Right ventricle myocardium inferior (tissue), 1 donor: Measurements from ENCODE around the gene HOXA7. TPM values are rescaled to one million over a fixed set of nuclear protein-coding genes. Genes with fewer than 3 reads are reported as not detected.
A peak's percentile ranks its signal among the peaks of the same experiment; 100 is the strongest.

Source experiments
- ATAC-seq: fragments of 200-7000 bp; cut with Tn5 transposase; one replicate; pipeline ENCODE4 v1.9.1; 2020; ENCODE audit warnings: mild to moderate bottlenecking, moderate library complexity
- DNase-seq: peaks from one replicate; pipeline ENCODE4 v3.0.0; 2021; ENCODE audit errors: missing footprints
- intact Hi-C: fragments of 100-400 bp; cut with DNase I; formaldehyde crosslinking; loops from one replicate; pipeline ENCODE4 v1.11.0; 2022
- long read RNA-seq: library from polyadenylated mRNA; unstranded; transcript quantifications from one replicate; pipeline ENCODE4 v2.0.0, GENCODE V29; 2021
- total RNA-seq: library from RNA; stranded (reverse); fragmentation: NEBNext Ultra II Directional; extraction: Animal tissue kit (Norgen Biotek cat#: 25700); gene quantifications from one replicate; pipeline ENCODE4 v1.2.1, GENCODE V29; 2021
- donor health status: DM: no; HTN: yes; CAD: no; lungs with severe emphysema.

The HOXA7 gene
- total RNA-seq: not detected
- long read RNA-seq: 0 reads

DNA sequence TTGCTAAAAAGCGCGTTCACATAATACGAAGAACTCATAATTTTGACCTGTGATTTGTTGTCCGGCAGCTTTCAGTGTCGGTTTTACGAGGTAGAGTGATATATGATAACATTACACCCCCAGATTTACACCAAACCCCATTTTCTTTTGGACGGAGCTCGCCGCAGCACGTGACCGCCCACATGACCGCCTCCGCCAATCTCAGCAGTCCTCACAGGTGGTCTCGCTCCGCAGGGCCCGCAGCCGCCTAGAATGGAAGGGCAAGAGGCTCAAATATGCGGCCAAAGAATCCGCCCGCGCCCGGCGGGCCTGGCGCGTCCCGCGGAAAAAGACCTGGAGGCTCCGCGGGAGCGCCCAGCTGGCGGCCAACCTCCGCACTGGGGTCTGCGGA lies at the start of gene HOXA7:
TSS of gene HOXA7 (minus strand) at position 168 of the 391 bp plus-strand sequence. CDS start at position 38, 130 bp downstream.
- DNase-seq: no peak
- ATAC-seq: no peak
- intact Hi-C loops: no loop called here

DNA sequence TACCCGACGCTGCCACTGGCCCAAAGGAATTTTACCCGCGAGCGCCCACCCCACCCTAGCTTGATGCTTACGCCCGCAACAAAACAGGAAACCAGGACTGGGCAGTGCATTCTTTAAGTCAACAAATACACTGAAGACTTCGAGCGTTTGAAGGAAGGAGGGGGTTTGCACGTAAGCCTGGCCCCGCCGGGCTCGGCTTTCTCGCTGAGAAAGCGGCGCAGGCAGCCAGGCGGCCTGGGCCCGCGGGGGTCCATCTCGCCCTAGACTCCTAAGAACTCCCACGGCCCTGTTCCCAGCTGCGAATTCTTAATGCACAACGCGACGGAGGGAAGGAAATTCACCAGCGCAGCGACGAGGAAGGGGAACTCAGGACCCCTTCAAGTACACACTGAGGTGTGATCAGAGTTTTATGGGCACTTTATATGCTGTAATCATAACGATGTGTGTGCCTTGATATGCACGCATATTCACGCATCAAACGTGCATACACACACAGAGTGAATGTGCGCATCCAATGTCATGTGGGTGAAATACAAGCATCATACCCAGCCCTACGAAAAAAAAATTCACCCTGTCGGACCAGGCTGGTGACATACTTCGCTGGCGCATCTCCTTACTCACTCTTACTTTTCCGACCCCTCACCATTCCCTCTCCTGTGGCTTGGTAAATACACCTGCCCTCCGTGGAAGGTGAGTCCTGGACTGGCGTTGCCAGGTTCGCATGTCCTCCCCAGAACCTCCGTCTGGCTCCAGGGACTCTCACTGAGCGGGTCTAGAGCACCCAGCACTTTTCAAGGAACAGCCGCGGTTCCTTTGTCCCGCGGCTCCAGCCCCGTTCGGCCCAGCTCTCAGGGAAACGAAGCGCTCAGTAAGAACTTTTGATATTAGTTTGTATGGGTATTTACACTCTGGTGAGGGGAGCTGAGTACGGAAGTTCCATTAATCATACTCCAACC lies 49.1 kb upstream of the HOXA7 start:
- DNase-seq (no peak), ATAC-seq (no peak)
- intact Hi-C loops: no loop called here

DNA sequence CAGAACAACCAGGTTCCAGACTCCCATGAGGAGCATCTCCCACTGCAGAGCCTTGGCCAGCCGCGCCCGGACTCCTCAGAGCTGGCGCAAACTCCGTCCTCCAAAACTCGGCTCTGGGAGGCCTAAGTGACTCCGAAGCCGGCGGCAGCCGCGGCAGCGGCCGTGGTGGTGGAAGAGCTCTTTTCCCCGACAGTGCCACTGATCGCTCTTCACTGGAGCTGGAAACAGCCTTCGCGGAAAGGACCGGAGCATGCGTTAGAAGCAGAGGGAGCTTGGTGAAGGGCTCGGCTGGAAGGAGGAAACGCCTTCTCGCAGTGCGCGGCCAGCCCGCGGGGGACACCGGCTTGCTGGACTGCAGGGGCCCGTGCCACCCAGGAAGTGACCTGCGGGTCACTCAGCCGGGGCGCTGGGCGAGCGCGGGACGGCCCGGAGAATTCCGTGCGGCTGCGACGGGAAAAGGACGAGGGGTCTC lies 48.4 kb upstream of the HOXA7 start:
- intact Hi-C loops: no loop called here

DNA sequence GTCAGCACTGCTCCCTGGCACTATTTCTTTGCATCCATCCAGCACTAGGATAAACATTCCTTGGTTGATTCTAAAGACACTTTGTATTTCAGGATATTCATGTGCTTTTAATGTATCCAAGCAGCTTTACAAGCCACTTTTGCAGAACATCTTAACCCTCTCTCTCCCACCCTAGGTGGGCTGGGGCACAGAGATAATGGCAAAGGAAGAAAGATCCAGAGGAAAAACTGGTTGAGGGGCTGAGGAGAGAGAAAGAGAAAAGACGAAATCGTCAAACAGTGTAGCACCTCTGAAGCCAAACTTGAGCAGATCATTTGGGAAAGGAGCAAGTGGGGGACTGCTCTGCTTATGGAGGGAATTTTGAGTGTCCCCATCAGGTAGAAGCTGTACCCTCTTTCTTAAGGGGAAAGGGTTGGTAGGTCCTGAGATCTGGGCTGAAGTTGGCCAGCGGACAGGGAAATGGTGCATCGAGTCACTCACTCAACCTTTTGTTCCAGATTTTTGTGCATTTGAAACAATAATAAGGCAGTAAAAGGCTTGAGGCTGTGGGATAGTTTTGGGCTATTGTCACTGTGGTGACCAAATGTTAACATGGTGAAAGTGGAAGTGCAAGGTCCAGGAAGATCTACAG lies 47.6 kb upstream of the HOXA7 start:
- intact Hi-C loops: no loop called here
- DNase-seq: no peak
- ATAC-seq: no peak

More for the DNA sequence above, 48.4 kb upstream of the HOXA7 start:
- DNase-seq (no peak), ATAC-seq (no peak)

DNA sequence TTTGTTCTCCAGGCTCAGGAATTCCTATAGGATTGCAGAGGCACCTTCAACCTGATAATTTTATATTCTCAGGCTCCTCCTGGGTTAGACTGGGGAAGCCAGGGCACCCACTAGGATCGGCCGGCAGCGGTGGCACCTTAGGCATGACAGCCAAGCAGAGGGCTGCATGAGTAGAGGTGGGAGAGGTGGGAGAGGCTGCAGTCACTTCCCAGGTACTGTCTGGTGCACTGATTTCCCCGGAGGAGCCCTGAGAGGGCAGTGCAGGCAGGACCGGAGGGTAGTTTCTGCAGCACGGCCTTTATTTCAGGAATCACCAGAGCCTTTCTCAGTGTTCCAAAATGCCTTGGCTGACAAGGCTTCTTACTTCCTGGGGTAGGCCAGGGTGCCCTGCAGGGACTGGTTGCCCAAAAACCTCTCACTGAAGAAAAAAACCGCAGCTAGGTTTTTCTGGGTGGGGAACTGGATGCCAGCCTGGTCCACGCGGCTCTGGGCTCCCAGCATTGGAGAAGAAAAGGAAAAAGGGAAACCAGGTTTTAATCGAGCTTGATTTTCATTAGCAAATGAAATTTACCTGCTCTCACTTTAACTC lies 47.0 kb upstream of the HOXA7 start:
- no peak for ATAC-seq
- DNase-seq: no peak
- intact Hi-C loops: no loop called here

DNA sequence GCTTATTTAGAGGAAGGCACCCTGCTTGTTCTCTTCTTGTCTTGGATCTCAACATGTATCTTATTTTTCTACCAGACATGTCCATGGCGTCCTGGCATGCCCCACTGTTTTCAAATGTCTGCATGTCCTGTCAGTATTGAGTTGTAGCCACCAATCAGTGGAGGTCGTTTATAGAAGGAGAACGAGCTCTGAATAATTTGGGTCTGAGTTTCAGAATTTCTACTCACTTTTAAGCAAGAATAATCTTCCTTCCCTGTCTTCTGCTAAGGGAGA lies 46.3 kb upstream of the HOXA7 start:
- ATAC-seq: no peak
- intact Hi-C loops: no loop called here
- DNase-seq: no peak

DNA sequence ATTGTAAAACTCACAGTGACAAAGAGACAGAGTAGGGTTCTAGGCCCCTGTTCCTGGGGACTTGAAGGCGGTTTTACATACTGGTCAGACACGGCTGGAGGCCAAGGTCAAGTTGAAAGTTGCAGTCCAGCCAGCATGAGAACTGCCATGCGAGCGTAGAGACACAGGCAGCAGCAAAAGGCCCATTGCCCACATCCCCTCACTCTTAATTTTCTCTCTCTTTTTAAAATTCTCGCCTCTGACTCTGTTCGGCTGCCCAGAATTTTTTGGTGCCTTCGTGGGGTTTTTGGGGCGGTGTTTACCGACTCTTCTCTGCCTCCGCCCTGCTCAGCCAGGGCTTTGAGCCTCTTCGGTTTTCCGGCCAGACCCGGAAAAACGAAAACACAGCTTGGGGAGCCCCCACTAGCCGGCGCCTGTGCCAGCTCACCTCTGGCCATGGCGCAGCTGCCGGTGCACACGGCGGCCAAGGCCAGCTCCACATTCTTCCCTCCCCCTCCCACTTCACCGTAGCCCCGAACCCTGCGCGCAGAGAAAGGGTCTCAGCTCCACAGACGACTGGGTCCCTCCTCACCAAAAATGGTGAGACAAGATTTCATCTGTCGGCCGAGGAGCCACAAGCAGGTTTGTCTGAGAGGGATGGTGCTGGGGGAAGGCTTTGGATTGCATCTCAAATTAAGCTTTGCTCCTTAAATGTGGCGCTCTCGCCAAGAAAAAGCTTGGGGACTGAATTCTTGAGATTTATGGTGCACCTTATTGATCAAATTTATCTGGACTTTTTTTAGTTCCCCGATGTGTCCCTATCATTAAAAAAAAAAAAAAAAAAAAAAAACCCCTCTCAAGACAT lies 45.8 kb upstream of the HOXA7 start:
- no peak for DNase-seq
- intact Hi-C loops: no loop called here

DNA sequence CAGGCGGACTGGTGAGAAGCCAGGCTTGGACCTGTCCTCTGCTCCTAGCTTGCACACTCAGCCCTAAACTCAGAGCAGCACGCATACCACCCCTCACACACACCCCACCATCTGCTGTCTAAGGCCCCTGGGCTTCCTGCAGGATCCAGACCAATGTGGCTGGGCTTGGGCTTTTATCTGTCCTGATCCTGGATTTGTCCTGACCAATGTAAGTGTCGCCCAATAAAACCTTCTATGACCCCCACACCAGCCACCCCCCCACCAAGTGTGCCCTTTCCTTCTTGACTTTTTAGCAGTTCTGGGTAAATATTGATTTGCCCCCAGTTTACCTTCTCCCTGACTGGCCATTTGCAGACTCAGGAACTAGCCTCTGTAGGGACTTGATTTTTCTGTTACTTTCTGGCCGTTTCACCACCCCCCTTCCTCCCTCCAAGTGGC lies 45.1 kb upstream of the HOXA7 start:
- intact Hi-C loops: no loop called here
- ATAC-seq (no peak), DNase-seq (no peak)

More for the DNA sequence above, 45.8 kb upstream of the HOXA7 start:
- no peak for ATAC-seq

DNA sequence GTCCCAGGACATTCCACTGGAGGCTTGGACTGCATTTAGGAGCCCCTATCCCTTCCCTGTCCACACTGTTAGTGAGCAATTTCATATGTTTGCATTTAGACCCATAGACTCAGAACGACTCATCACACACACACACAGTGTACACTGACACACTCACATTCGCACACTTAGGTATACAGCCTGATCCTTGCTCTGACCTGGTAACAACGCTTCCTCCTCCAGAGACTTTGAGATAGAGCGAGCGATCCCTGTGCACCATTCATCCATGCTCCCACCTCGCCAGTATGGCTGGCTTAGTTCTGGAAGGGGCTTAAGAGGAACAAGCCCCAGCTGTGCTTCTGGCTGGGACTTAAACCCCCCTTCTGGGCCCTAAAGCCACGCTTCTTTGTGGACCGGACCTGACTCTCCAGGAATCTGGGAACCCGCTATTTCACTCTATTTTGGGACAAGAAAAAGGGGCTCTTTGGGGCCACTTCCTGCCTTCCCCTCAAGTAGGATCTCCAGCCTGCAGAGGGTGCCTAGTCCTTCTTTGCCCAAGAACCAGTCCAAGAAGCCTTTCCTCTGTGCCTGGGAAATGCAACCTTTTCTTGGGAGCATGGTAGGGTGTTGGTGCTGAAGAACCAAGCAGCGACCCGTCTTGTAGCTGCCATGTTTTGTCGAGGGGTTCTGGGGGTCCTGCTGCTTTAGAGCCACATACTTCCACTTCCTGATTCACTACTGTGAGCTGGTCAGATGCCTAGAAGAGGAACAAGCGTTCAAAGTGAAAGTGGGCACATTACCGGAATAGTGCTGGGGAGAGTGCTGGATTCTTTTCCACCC lies 44.5 kb upstream of the HOXA7 start:
- ATAC-seq: no peak
- no peak for DNase-seq
- intact Hi-C loops: no loop called here

DNA sequence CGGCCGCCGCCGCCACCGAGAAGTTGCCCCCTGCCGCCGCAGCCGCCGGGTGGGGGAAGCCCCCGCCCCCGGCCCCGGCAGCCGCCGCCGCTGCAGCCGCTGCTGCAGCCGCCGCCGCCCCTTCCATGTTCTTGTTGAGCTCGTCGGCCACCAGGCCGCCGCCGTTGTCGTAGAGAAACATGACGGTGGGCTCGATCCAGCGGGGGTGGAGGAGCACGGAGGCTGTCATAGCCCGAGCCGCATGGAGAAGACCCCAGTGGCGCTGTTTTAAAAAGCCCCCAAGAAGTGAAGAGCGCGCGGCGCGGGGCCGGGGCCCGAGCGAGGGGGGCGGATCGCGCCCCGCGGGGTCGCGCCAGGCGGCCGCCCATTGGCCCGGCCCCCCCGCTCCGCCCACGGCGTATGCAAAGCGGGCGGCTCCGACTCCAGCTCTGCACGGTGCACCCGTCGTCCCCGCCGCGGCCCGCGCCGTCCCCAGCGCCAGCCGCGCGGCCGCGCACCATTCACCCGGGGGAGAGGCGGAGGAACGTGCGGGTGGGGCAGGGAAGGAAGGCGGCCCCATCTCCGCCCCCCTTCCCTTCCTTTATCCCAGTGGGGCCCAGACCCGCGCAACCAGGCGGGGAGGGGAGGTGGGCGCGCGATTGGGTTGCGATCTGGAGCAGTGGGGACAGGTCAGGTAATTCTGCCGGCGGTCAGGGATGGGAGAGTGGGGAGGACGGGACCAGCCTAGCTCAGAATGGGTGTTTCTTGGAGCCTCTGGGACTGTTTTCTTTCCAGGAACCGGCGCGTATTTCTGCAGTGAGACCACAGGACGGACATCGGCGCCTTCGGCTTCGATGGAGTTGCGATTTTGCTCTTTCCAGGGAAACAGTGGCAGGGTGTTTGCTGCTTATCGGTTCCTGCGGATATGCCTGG lies 43.6 kb upstream of the HOXA7 start, which contains the start of gene HOXA13:
TSS of gene HOXA13 (minus strand) at position 243 of the 912 bp plus-strand sequence. CDS start at position 229, 14 bp downstream.
- no peak for ATAC-seq
- no peak for DNase-seq
- intact Hi-C loops: loop anchor here (5.0 kb wide), 4 partner anchors 377 to 1652 kb away; no protein-coding TSS in a partner anchor

DNA sequence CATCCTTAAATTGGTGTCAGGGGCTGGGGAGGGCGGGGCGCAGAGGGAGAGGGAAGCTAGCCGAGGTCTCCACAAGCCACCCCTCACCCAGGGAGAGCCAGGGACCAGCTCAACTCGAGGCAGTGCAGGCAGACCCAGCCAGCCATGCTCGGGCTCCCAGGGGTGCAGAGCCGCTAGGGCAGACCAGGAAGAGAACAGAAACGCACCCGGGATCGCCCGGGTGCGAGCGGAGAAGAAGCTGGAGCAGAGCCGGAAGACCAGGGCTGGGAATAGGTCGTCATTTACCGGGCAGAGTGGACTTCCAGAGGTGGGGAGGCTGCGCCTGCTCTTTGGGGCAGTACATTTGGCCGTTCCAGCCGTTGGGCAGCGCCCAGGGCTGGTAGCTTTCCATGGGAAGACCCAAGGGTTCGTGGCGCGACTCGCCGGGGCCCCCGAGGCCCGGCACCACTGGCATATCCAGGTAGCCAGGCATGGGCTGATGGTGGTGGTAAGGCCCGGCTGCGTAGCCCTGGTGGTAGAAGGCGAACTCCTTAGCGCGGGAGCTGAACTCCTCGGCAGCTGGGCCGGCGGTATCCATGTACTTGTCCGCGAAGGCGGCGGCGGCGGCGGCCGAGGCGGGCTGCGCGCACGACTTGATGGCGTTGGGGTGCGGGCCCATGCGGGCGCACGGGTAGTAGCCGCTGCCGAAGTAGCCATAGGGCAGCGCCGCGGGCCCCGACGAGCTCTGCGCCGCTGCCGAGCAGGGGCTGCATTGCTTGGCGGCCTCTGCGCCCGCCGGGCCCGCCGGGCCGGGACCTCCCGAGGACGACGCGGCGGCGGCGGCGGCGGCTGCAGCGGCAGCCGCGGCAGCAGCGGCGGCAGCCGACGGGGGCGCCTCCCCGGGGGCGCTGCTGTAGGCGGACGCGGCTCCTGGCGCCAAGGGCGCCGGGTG lies 42.7 kb upstream of the HOXA7 start:
- DNase-seq (no peak), ATAC-seq (no peak)

DNA sequence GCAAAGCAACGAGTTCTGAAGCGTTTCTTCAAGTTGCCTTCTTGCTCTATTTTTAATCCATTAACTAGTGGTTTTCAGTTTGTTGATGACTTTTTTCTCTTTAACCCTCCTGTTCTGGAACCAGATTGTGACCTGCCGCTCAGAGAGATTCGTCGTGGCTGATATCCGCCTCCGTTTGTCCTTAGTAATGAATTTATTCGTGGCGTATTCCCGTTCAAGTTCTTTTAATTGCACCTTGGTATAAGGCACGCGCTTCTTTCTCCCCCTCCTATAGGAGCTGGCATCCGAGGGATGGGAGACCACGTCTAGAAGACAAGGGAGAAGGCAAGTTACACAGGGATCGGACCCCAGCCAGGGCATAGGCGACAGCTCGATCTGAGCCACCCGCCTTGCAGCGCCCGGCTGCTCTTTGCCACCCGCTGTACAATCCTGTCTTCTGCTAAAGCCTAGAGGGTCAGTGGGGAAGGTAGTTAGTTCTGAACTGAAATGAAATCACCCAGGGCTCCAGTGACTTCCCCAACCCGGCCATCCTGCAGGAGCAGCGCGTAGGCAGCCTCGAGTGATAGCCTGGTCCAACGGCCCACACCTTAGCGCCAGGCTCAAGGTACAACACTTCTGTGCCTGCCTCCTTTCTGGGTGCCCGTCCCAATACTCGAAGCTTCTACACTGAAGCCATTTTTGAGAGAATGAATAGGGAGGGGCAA lies 41.8 kb upstream of the HOXA7 start:
- intact Hi-C loops: loop anchor here (5.0 kb wide), 4 partner anchors 379 to 1654 kb away; no protein-coding TSS in a partner anchor
- DNase-seq: no peak
- ATAC-seq: no peak

More for the DNA sequence above, 42.7 kb upstream of the HOXA7 start:
- intact Hi-C loops: loop anchor here (5.0 kb wide), 4 partner anchors 378 to 1653 kb away; no protein-coding TSS in a partner anchor

DNA sequence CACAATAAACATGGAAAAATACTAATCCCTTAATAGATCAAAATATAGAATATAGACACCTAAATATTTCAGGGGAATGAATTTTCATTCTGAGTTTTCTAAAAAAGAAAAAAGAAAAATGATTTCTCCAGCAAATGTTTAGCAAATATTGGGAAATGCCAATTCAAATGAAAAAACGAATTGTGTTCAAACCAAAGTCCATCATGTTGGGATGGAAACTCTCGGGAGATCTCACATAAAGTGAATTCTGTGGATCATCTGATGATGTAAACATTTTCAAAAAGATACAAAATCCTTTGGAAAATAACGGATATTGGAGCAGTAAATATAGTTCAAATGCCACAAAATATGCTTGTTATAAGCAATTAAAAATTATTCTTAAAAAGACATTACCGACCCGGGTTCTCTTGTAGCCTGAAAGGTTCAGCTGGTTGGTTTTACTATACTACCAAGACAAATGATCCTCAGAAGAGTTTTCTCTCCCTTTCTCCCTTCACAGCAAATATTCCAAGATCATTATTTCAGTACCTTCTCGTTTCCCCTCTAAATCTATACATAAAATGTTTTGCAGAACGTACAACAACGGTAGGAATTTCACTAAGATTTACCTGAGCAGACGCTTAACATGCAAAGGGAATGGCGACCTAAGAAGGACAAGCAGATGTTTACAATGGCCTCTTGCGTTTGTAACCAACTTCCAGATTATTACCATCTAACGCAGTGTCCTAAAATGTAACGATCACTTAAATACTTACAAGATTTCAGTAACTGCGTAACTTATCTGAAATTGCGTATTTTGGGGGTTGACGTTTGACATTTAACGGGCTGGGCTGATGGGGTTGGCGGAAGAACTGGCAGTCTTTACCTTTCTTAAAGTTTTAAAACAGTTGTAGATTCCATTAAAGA lies 40.9 kb upstream of the HOXA7 start:
- intact Hi-C loops: loop anchor here (2.0 to 5.0 kb wide), 5 partner anchors 380 to 1655 kb away; no protein-coding TSS in a partner anchor
- no peak for DNase-seq

DNA sequence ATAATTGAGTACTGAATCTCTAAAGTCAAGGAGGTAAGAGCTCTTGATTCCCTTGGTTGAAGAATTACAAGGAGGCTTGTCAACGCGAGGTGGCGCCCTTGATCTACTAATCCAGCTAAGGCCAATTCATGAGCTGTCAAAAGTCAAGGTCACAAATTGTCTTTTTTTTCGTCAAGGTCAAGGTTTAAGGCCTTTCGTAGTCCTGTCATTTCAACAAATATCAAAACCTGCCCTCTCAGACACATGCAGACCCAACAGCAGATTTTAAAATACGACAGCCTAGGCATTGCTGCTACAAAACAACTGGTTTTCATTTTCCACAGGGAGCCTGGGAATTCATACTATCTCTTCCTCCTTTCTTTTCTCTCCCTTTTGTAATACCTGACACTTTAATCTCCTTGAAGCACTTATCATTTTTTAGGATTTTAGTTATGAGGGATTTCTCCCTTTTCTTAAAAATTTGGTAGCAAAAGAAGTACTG lies 39.9 kb upstream of the HOXA7 start:
- intact Hi-C loops: loop anchor here (2.0 to 5.0 kb wide), 5 partner anchors 381 to 1656 kb away; no protein-coding TSS in a partner anchor
- peak; percentile 88 for DNase-seq
- peak; percentile 50 for ATAC-seq

More for the DNA sequence above, 40.9 kb upstream of the HOXA7 start:
- ATAC-seq: no peak
